Measurements from ENCODE around the gene DVL2.
"Not testable (repeated sequence)": the region's sequence is repeated elsewhere in the genome, so short reads cannot be mapped to it uniquely, and the experiment has no call there.

Gene DVL2

DNA sequence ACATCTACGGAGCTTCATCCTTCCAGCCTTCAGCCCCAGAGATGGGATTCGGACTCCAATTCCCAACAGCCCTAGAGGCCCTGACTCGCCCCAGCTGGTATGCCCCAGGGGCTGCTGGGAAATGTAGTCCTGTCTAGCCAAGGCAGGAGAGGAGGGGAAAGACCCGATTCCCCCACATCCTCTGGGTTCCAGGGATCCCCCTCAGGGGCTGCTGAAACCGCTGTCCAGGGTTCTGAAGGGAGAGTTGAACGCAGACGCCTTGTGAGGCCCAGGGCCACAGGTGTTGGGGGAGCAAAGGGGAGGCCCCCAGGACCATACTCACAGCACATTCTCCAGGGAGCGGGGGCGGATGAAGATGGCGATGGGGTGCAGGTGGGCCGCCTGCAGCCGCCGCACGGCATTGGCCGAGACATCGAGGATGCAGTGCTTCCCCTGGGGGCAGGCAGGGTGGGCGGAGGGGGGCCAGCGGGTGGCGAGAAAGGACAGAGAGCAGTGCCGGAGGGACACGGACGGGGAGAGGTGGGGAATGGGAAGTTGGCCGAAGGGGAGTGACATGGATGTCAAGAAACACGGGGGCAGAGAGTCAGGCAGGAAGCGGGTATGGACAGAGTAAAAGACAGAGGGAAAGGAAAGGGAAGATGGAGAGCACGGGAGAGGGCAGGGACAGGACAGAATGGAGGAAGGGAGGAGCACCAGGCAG lies 42.6 kb downstream of the DVL2 start:
- peak; percentile 26 for DNase-seq

DNA sequence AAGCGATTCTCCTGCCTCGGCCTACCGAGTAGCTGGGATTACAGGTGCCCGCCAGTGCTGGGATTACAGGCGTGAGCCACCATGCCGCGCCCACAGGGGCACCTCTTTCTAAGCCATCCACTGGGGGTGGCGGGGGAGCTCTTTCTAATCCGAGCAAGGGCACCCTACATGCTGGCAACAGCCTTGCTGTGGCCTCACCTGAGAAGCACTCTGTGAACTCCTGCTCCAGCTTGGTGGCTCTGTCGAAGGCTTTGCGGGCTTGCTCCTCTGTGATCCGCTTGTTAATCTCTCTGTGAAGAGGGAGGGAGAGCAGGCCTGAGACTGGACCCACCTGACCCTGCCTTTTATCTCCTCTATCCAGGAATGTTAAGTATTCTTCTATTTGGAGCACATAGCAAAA lies 43.2 kb downstream of the DVL2 start:
- no peak for DNase-seq

DNA sequence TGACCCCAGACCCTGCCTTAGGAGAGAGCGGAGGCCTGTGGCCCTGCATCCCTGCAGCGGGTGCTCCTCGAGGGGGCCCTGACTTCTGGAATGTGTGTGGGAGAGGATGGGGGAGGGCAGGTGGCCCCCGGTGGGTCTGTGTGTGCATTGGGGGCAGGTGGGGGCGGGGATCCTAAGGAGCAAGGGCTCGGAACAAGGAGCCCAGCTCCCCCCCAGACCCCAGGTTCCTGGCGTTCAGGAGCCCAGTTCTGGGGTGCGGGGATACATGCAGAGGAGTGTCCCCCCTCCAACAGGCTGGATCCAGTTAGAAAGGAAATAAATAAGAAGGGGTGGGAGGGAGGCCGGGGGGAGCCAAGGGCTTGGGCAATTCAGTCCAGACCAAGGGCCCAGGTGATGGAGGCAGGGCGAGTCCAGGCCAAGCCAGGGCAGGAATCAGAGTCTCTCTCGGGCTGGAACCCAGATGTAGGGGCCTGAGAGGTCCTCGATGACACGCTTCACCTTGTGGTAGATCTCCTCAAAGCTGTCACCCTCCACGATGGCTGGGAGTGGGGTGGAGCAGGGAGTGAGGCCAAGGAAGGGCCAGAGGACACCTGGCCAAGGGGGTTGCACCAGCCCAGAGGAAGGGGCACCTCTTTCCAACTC lies 43.9 kb downstream of the DVL2 start:
- no peak for DNase-seq

DNA sequence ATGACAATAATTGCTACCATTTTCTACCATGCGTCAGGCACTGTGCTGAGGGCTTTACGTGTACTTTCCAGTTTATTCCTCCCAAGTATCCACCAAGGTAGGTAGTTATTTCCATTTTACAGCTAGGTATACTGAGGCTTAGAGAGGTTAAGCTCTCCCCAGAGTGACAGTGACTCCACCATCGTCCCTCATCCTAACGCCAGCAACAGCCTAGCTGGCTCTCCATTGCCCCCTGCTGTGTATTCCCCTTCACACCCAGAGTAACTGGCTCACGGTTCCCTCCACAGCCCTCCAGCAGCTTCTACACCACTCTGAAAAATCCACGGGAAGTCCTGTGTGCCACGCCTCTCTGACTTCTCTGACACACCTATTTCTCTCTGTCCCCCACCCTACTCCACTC lies 48.1 kb downstream of the DVL2 start:
- DNase-seq: peak; percentile 35

DNA sequence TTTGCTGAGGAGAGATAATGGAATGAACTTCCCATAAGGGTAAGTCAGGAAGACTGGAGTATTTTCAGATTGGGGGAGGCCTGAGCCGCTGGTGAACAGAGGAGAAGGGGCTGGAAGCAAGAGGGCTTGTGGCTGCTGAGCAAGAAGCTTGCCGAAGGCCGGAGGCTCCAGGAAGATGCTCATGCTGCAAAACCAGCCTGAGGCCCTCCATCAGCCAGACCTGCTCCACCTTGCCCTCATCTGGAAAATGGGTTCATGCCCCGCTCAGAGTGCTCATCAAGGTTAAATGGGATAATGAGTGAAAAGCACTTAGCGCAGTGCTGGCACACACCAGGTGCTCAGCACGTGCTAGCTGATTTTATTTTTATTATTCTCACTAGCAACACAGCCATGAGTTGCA lies 49.7 kb downstream of the DVL2 start:
- DNase-seq: no peak

DNA sequence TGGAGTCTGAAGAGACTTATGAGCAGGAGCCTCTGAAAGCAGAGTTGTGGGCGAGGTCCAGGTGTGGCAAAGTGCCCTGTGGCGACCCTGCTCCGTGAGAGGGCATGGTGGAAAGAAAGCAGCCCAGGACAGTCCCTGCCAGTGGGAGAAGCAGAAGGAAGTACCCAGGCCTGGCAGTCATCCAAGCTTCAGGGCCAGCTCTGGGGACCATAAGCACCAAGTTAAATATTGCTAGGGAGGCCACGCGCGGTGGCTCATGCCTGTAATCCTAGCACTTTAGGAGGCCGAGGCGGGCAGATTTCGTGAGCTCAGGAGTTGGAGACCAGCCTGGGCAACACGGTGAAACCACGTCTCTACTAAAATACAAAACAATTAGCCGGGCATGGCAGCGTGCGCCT lies 50.2 kb downstream of the DVL2 start:
- DNase-seq: no peak

DNA sequence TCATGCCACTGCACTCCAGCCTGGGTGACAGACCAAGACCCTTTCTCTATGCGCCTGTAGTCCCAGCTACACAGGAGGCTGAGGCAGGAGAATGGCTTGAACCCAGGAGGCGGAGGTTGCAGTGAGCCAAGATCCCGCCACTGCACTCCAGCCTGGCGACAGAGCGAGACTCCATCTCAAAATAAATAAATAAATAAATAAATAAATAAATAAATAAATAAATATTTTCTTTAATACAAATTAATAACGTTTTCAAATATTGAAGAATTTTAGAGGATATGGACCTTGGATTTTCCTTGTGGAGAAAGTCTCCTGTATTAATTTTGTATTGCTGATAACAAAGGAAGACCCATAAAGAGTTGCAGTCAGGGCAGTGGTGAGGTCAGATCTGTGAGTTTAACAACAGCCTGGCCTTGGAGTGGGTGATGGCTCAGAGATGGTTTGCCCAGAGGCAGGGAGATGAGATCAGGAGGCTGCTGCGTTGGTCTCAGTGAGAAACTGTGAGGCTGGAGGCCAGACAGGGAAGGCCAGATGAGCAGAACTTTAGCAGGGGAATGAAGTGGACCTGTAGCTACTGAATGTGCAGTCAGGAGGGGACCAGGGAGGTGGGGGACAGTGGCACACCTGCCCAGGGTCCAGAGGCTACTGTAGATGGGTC lies 50.8 kb downstream of the DVL2 start:
- no peak for DNase-seq

DNA sequence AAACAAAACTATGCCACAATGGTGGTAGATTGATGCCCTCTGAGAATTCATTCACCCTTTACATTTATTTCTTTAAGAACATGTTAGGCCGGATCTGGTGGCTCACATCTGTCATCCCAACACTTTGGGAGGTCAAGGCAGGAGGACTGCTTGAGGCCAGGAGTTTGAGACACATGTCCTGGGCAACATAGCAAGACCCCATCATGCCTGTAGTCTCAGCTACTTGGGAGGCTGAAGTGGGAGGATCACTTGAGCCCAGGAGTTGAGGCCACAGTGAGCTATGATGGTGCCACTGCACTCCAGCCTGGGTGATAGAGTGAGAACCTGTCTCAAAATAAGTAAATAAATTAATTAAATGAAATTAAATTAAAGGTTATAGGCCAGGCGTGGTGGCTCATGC lies 52.2 kb downstream of the DVL2 start:
- DNase-seq: not testable (repeated sequence)

DNA sequence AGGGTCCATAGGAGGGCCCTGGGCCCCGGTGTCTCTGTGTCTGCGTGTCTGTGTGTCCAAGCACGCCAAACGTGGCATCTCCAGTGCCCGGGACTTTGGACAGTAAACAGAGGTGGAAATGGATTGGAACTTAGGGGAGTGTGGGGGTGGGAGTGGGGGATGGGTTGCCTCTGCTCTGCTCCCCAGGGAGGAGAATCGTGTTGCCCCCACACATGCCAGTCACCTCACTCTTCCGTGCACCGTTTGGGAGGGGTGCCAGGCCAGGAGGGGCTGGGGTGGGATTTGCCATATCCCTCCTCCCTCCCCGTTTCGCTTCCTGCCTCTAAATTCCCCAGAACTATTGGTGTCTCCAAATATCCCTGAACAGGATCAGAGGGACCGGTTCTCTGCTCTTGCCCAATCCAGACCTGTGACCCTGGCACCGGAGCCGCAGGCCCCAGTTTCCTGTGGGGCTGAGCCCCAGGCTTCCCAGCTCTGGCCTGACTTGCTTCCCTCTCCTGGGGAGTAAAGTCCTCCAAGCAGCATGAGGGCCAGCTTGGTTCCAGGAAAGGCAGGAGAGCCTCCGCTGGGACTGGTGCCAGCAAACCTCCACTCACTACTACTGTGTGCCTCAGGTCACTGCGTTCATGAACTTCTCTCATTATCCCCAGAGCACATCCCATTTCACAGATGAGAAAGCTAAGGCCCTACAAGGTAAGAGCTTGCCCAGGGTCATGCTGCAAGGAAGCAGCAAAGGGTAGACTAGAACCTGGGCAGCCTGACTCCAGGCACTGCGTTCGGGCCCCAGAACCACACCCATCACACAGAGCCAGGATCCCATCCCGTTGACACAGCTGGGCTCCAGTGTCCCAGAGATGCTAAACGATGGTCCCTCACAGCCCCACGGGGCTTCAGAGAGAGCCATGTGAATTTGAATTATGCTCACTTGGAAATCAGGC lies 54.7 kb downstream of the DVL2 start, which contains the start of gene ASGR1:
TSS of gene ASGR1 (minus strand) at position 54 of the 938 bp plus-strand sequence. CDS start 807 bp downstream, outside the sequence.
- DNase-seq: no peak

DNA sequence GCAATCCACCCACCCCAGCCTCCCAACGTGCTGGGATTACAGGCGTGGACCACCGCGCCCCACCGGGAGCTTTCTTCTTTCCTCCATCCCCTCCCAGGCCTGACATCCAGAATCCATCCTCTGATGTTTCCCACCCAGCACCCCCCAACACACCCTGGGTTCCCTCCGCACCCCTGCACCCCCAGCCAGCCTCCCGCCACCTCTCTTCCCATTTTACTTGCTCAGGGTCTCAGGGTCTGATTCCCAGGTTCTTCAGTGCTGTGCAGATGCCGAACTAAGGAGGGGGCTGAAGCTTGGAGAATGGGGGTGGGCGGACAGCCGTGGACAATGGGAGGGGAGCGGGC lies 55.4 kb downstream of the DVL2 start:
- no peak for DNase-seq

DNA sequence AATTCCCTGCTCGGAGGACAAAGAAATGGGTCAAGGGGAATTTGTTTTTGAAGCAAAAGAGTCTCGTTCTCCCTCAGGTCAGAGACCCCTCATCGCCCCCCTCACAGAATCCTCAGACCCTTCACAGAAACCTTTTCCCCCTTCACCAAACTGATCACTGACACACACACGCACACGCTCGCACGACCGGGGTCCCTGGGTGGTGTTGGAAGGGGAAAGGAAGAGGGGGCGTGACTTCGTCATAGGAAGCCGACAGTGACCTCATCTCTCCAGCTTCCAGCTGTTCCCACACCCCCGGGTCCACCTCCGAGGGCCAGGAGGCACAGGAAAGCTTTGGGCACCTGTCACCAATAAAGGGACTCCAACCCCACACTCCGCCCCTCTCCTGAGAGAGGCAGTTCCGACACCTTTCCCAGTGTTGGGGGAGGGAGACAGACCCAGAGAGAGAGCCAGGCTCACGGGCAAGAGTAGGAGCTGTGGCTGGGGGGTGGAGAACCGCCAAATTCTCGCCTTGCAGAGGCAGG lies 56.3 kb downstream of the DVL2 start:
- no peak for DNase-seq

DNA sequence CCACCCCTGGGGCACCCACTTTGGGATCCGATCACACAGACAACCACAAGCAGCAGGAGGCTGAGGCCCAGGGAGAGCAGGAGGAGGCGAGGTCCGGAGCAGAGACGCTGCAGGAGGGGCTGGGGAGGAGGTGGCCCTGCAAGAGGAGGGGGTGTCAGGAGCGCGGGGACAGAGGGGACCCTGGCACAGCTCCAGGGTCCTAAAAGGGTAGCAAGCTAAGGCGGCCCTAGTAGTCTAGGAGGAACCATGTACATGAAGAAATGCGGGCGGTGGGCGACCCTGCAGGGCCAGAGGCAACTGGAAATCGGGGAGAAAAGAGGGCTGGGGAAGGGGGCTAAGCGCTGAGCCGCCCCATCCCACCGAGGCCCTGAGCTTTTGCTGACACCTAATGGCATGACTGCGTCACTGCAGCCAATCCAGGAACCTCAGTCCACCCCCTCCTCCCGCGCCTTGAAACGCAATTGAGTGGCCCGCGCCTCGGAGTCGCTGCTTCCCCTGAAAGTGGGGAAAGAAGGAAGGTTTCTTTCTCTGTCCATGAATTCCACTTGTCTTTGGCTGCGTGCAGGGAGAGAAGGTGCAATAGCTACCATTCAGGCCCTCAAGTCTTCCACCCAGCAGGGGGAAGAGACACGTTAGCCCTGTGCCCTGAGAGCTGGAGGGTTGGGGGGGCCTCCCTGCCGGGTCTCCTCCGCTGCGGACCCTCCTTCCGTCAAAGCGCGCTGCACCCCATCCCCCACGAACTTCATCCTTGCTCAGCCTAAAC lies 56.9 kb downstream of the DVL2 start:
- peak; percentile 59 for DNase-seq

DNA sequence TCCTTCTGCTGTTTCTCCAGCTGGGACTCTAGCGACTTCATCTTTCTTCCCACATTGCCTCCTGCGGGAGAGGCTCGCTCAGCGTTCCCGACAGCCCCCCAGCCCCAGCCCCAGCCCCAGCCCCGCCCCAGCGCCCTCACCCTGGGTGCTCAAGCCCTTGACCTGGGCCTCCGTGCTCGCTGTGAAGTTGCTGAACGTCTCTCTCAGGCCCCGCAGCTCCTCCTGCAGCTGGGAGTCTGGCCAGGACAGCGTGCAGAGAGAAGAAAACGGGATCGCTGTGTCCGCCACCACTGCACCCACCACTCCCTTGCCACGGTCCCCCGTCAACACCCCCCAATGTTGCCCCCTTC lies 57.5 kb downstream of the DVL2 start:
- DNase-seq: no peak

DNA sequence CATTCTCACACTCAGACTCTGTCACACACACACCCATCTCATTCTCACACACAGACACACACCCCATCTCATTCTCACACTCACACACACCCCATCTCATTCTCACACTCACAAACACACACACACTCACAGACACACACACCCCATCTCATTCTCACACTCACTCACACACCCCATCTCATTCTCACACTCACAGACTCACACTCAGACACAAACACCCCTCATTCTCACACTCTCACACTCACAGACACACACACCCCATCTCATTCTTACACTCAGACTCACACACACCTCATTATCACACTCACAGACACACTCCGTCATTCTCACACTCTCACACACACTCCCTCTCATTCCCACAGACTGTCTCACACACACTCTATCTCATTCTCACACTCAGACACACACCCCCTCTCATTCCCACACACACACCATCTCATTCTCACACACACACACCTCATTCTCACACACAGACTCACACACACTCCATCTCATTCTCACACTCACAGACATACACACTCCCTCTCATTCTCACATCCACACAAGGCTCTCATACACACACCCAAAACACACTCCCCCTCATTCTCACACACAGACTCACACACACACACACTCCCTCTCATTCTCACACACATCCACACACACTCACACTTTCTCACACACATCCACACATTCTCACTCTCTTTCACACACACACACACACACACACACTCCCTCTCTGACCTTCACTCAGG lies 58.0 kb downstream of the DVL2 start:
- no peak for DNase-seq
